ENCODE results near the gene ENGASE.

The ENGASE gene

DNA sequence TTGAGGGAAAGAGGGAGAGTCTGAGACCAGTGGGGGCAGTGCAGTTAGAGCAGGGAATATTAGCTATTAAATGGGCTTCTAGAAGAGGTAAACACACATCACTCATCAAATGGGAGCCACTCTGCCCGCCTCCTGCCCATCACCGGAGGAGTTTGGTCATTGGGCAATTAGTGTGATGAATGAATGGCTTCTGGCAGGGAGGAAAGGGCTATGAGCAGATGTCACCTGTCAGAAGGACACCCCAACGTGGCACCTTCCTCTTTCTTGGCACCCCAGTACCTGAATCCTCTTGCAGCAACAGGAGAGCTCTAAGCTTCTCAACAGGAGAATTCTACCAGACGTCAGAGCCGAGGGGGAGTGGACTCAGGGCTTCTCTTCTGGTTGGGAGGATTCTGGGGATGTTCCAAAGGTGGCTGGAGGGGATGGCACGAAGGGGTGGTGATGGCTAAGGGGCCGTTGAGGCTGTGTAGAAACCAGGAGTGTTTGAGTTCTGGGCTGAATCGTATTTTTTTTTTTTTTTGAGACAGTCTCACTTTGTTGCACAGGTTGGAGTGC, 39.6 kb upstream of the ENGASE start:
- Mint-ChIP-seq H3K9me3 (ENCODE audit: low read depth) (no peaks in the 10 kb centered on the region), H3K36me3 (no peaks in the 10 kb centered on the region), H3K4me1 (ENCODE audit: low read depth) (no peaks in the 10 kb centered on the region), H3K4me3 (no peak overlapping the region), H3K27me3 (no peaks in the 10 kb centered on the region), H3K27ac (no peak overlapping the region)

GRCh38 chr17:79035686-79036085, 38.9 kb upstream of the ENGASE start:
- no peak overlapping the region for H3K27ac Mint-ChIP-seq
- no peaks in the 10 kb centered on the region for H3K9me3 Mint-ChIP-seq (ENCODE audit: low read depth)
- H3K4me3 Mint-ChIP-seq: no peak overlapping the region
- H3K36me3 Mint-ChIP-seq: no peaks in the 10 kb centered on the region
- no peaks in the 10 kb centered on the region for H3K27me3 Mint-ChIP-seq
- H3K4me1 Mint-ChIP-seq (ENCODE audit: low read depth): no peaks in the 10 kb centered on the region

DNA sequence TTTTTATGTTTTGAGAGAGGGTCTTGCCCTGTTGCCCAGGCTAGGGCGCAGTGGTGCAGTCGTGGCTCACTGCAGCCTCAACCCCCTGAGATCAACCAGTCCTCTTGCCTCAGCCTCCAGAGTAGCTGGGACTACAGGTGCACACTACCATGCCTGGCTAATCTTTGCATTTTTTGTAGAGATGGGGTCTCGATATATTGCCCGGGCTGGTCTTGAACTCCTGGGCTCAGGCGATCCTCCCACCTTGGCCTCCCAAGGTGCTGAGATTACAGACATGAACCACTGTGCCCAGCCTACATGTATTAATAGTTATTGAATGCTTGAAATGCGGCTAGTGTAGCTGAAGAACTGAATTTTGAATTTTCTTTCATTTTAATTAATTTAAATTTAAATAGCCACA, 38.4 kb upstream of the ENGASE start:
- no peak overlapping the region for H3K27ac Mint-ChIP-seq
- no peaks in the 10 kb centered on the region for H3K27me3 Mint-ChIP-seq
- H3K4me1 Mint-ChIP-seq (ENCODE audit: low read depth): no peaks in the 10 kb centered on the region
- no peaks in the 10 kb centered on the region for H3K9me3 Mint-ChIP-seq (ENCODE audit: low read depth)
- no peaks in the 10 kb centered on the region for H3K36me3 Mint-ChIP-seq
- H3K4me3 Mint-ChIP-seq: no peak overlapping the region

GRCh38 chr17:79036596-79036995, 38.0 kb upstream of the ENGASE start:
- no peaks in the 10 kb centered on the region for H3K9me3 Mint-ChIP-seq (ENCODE audit: low read depth)
- H3K27me3 Mint-ChIP-seq: no peaks in the 10 kb centered on the region
- H3K36me3 Mint-ChIP-seq: no peaks in the 10 kb centered on the region
- no peaks in the 10 kb centered on the region for H3K4me1 Mint-ChIP-seq (ENCODE audit: low read depth)
- H3K27ac Mint-ChIP-seq: no peak overlapping the region
- H3K4me3 Mint-ChIP-seq: no peak overlapping the region

- Mint-ChIP-seq H3K4me3 (no peak overlapping the region), H3K27me3 (no peaks in the 10 kb centered on the region), H3K9me3 (ENCODE audit: low read depth) (no peaks in the 10 kb centered on the region), H3K36me3 (no peaks in the 10 kb centered on the region), H3K4me1 (ENCODE audit: low read depth) (no peaks in the 10 kb centered on the region), H3K27ac (no peak overlapping the region)
These were observed 36.0 kb upstream of the ENGASE start for GRCh38 chr17:79038545-79039135.

DNA sequence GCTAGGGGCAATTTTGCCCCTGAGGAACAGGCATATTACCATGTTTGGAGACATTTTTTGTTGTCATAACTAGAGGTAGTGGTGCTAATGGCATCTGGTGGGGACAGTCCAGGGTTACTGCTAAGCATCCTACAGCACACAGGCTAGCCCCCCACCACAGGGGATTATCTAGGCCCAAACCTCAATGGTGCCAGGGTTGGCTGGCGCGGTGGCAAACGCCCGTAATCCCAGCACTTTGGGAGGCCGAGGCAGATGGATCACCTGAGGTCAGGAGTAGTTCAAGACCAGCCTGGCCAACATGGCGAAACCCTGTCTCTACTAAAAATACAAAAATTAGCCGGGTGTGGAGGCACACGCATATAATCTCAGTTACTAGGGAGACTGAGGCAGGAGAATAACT, 35.5 kb upstream of the ENGASE start:
- H3K4me1 Mint-ChIP-seq (ENCODE audit: low read depth): no peaks in the 10 kb centered on the region
- no peaks in the 10 kb centered on the region for H3K36me3 Mint-ChIP-seq
- no peak overlapping the region for H3K27ac Mint-ChIP-seq
- no peaks in the 10 kb centered on the region for H3K27me3 Mint-ChIP-seq
- H3K4me3 Mint-ChIP-seq: no peak overlapping the region
- no peaks in the 10 kb centered on the region for H3K9me3 Mint-ChIP-seq (ENCODE audit: low read depth)

DNA sequence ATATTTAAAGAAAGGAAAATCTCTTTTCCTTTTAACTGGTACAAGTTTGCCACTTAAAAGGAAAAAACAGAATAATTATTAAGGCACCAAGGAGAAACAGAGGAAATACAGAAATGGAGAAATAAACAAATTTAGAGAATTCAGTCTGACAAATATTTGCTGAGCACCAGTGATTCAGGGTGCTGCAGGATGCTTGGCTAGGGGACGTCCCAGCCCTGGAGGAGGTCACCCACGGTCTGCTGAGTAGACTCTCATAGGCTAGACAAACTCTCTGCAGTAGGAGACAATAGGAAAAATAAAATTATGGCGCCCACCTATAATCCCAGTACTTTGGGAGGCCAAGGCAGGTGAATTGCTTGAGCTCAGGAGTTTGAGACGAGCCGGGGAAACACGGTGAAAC, 34.7 kb upstream of the ENGASE start:
- no peaks in the 10 kb centered on the region for H3K36me3 Mint-ChIP-seq
- no peaks in the 10 kb centered on the region for H3K4me1 Mint-ChIP-seq (ENCODE audit: low read depth)
- no peaks in the 10 kb centered on the region for H3K27me3 Mint-ChIP-seq
- H3K9me3 Mint-ChIP-seq (ENCODE audit: low read depth): no peaks in the 10 kb centered on the region
- no peak overlapping the region for H3K4me3 Mint-ChIP-seq
- H3K27ac Mint-ChIP-seq: no peak overlapping the region

- no peak overlapping the region for H3K4me3 Mint-ChIP-seq
- H3K9me3 Mint-ChIP-seq (ENCODE audit: low read depth): no peaks in the 10 kb centered on the region
- no peak overlapping the region for H3K27ac Mint-ChIP-seq
- H3K4me1 Mint-ChIP-seq (ENCODE audit: low read depth): peaks cover 1% of the 10 kb centered on the region
- no peaks in the 10 kb centered on the region for H3K36me3 Mint-ChIP-seq
- peaks cover 3% of the 10 kb centered on the region for H3K27me3 Mint-ChIP-seq
These were observed 33.5 kb upstream of the ENGASE start for GRCh38 chr17:79041041-79041570.

GRCh38 chr17:79041723-79042420, 32.8 kb upstream of the ENGASE start:
- peaks cover 1% of the 10 kb centered on the region for H3K4me1 Mint-ChIP-seq (ENCODE audit: low read depth)
- peaks cover 3% of the 10 kb centered on the region for H3K27me3 Mint-ChIP-seq
- H3K27ac Mint-ChIP-seq: no peak overlapping the region
- no peaks in the 10 kb centered on the region for H3K36me3 Mint-ChIP-seq
- no peak overlapping the region for H3K4me3 Mint-ChIP-seq
- H3K9me3 Mint-ChIP-seq (ENCODE audit: low read depth): no peaks in the 10 kb centered on the region

DNA sequence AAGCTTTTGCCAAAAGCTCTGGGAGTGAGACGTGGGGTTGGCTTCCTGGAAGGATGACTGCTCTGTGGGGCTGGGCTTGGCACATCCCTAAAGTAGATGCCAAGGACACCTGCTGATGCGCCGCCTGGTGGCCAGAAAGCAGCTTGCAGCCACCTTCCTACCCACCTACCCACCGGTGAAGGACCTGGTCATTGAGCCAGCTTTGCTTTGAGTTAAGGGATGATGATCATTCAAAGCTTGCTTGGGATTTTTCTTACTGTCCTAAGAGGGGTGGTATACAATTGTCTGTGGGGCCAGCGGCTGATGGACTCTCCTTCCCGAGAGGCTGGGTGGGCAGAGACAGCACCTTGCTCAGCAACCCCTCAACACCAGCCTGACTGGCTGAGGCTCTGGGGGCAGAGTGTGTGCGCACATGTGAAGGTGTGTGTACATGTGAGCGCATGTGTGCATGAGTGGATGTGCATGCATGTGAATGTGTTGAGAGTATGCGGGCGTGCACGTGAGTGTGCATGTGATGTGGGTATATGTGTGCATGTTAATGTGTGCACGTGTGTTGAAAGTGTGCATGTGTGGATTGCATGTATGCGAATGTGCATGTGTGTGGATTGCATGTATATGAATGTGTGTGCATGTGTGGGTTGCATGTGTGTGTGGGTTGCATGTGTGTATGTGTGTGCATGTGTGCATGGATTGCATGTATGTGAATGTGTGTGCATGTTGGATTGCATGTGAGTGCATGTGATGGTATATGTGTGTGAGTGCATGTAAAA, 32.0 kb upstream of the ENGASE start:
- H3K27ac Mint-ChIP-seq: no peak overlapping the region
- H3K9me3 Mint-ChIP-seq (ENCODE audit: low read depth): no peaks in the 10 kb centered on the region
- peaks cover 1% of the 10 kb centered on the region for H3K4me1 Mint-ChIP-seq (ENCODE audit: low read depth)
- no peak overlapping the region for H3K4me3 Mint-ChIP-seq
- peaks cover 3% of the 10 kb centered on the region for H3K27me3 Mint-ChIP-seq
- no peaks in the 10 kb centered on the region for H3K36me3 Mint-ChIP-seq

DNA sequence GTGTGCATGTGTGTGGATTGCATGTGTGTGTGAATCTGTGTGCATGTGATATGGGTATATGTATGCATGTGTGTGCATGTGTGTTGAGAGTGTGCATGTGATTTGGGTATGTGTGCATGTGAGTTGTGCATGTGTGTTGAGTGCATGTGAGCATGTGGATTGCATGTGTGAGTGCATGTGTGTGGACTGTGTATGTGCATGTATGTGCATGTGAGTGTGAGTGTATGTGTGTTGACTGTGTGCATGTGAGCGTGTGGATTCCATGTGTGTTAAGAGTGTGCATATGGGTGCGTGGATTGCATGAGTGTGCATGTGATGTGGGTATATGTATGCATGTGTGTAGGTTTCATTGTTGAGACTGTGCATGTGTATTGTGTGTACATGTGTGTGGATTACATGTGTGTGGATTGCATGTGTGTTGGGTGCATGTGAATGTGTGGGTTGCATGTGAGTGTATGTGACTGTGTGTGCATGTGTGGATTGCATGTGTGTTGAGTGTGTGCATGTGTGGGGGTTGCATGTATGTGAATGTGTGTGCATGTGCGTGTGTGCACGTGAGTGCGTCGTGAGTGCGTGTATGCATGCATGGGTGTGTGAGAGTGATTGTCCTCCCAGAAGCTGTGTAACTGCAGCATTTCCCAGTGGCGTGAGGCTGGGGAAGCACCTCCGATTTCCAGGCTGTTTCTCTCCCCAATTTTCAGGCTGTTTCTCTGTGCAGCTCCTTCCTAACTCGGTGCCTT, 31.3 kb upstream of the ENGASE start:
- no peaks in the 10 kb centered on the region for H3K9me3 Mint-ChIP-seq (ENCODE audit: low read depth)
- peaks cover 1% of the 10 kb centered on the region for H3K4me1 Mint-ChIP-seq (ENCODE audit: low read depth)
- no peak overlapping the region for H3K27ac Mint-ChIP-seq
- H3K4me3 Mint-ChIP-seq: no peak overlapping the region
- peaks cover 3% of the 10 kb centered on the region for H3K27me3 Mint-ChIP-seq
- no peaks in the 10 kb centered on the region for H3K36me3 Mint-ChIP-seq

DNA sequence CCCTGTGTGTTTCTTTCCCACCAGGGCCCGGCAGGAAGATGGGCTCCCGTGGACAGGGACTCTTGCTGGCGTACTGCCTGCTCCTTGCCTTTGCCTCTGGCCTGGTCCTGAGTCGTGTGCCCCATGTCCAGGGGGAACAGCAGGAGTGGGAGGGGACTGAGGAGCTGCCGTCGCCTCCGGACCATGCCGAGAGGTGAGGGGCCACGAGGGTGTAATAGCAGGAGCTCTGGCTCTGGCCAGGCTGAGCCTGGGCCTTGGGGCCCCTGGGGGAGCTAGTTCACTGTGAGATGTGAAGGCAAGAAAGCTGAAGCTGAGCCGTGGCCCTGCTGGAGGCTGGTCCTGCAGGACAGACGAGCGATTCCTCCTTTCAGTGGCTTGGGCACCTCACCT, 30.7 kb upstream of the ENGASE start:
- Mint-ChIP-seq H3K9me3 (ENCODE audit: low read depth) (no peaks in the 10 kb centered on the region), H3K4me1 (ENCODE audit: low read depth) (peaks cover 1% of the 10 kb centered on the region), H3K27me3 (peaks cover 3% of the 10 kb centered on the region), H3K4me3 (no peak overlapping the region), H3K36me3 (no peaks in the 10 kb centered on the region), H3K27ac (no peak overlapping the region)

DNA sequence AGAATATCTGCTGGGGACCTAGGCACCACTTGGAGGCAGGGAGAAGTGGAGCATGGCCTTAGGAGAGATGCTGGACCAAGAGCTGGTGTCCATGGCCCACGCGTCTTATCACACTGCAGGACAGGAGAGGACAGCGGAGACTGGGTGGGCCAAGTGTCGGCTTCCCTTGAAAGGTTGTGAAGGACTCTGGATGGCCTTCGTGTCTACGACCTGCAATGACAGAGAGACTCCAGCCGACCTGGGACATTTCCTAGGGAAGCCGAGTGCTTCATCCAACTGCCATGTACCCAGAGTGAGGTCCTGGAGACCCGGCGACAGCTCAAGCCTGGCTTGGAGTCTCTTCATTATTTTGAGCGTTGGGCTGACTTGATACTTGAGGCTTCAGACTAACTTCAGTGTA, 30.2 kb upstream of the ENGASE start:
- Mint-ChIP-seq H3K36me3 (no peaks in the 10 kb centered on the region), H3K27ac (no peak overlapping the region), H3K9me3 (ENCODE audit: low read depth) (no peaks in the 10 kb centered on the region), H3K27me3 (peaks cover 3% of the 10 kb centered on the region), H3K4me3 (no peak overlapping the region), H3K4me1 (ENCODE audit: low read depth) (peaks cover 1% of the 10 kb centered on the region)

DNA sequence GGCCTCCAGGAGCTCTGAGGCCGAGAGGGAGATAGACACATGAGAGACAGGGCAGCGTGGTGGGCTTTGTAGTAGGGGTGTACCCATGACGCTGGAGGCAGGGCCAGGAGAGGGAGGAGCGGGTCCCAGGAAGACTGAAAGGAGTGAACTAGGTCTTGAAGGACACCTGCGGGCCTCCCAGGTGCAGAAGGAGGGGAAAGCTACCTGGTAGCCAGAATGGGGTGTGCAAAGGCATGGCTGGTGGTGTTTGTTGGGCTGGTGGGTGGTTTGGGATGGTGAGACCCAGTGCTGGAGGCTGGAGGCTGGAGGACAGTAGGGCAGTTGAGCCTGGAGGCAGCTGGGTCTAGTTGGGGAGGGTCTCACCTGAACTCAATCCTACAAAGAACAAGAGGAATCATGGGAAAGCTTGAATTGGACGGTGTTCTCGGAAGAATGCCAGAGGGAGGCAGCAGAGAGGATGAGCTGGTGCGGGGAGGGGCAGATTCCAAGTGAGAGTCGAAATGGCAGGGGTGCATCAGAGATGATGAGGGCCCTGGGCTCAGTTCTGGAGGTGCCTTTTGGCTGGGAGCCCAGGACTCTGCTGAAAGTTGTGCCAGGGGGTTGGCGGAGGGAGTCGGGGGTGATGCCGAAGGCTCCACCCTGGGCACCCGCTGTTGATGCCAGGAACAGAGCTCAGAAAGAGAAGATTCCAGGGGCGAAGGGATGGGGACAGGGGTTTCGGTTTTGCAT, 29.5 kb upstream of the ENGASE start:
- no peaks in the 10 kb centered on the region for H3K9me3 Mint-ChIP-seq (ENCODE audit: low read depth)
- H3K27ac Mint-ChIP-seq: no peak overlapping the region
- H3K4me3 Mint-ChIP-seq: no peak overlapping the region
- H3K4me1 Mint-ChIP-seq (ENCODE audit: low read depth): peaks cover 1% of the 10 kb centered on the region
- H3K27me3 Mint-ChIP-seq: peaks cover 3% of the 10 kb centered on the region
- no peaks in the 10 kb centered on the region for H3K36me3 Mint-ChIP-seq
